ENCODE results near the gene RAB42.
A peak's percentile ranks its signal among the peaks of the same experiment; 100 is the strongest.
"Not testable (repeated sequence)": the region's sequence is repeated elsewhere in the genome, so short reads cannot be mapped to it uniquely, and the experiment has no call there.

The RAB42 gene, protein sequence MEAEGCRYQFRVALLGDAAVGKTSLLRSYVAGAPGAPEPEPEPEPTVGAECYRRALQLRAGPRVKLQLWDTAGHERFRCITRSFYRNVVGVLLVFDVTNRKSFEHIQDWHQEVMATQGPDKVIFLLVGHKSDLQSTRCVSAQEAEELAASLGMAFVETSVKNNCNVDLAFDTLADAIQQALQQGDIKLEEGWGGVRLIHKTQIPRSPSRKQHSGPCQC

DNA sequence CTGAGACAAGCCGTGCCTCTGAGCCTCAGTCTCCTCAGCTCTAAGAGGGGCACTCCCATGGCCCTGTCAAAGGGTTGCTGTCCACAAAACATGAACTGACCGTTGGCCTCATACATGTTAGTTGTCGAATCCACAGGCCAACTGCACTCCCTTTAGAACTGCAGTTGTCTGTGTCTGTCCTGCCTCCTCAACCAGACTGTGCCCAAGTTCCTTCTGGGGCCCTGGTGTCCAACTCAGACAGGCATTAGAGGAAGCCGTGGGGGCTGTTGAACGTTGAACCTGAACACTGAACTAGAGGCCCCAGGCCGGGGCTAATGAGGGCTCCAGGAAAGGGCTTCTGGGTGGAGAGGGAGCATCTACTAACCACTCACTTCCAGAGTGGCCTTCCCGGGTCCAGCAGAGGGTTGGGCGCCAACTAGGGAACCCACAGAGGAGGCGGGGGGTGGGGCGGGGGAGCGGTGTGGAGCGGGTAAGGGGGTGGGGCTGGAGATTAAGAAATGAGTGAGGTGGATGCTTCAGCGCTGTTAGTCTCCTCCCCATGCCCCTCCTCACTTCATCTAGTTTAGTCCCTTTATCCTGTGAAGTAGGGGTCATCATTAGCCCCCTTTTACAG, at the start of gene RAB42:
Gene RAB42 (plus strand): TSS at position 558 of the 613 bp plus-strand sequence. CDS start 247 bp downstream, outside the sequence.
- no peak for DNase-seq

- no peak for DNase-seq
Observed at GRCh38 chr1:28545246-28545628, 46.8 kb upstream of the RAB42 start.

- DNase-seq = no peak
Observed at GRCh38 chr1:28548318-28548717, 43.7 kb upstream of the RAB42 start.

DNA sequence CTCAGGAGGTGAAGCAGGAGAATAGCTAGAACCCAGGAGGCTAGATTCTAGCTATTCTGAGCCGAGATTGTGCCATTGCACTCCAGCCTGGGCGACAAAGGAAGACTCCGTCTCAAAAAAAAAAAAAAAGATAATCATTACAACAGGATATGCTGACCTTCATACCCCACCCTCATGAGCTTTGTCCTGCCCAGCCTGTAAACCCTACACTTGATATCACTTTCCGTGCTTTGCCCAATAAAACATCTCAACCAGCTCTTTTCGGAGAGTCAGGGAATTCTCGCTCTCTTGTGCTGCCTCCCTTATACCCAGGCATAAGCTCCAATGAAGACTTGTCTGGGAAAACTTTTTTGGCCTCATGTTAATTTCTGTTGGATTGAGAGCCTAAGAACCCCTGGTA, 40.7 kb upstream of the RAB42 start:
- DNase-seq = no peak

GRCh38 chr1:28552758-28553663, 39.1 kb upstream of the RAB42 start, which contains the start of gene TRNAU1AP:
TRNAU1AP (plus strand) TSS chr1:28553085; CDS start chr1:28553111, 26 bp downstream.
- DNase-seq = peak; percentile 94

- no peak for DNase-seq
Observed at GRCh38 chr1:28560886-28561285, 31.2 kb upstream of the RAB42 start.

- no peak for DNase-seq
Observed at GRCh38 chr1:28564310-28564709, 27.8 kb upstream of the RAB42 start.

GRCh38 chr1:28565040-28565439, 27.0 kb upstream of the RAB42 start:
- no peak for DNase-seq

GRCh38 chr1:28565726-28566125, 26.3 kb upstream of the RAB42 start:
- DNase-seq = no peak

- DNase-seq = no peak
Observed at GRCh38 chr1:28566931-28567330, 25.1 kb upstream of the RAB42 start.

DNA sequence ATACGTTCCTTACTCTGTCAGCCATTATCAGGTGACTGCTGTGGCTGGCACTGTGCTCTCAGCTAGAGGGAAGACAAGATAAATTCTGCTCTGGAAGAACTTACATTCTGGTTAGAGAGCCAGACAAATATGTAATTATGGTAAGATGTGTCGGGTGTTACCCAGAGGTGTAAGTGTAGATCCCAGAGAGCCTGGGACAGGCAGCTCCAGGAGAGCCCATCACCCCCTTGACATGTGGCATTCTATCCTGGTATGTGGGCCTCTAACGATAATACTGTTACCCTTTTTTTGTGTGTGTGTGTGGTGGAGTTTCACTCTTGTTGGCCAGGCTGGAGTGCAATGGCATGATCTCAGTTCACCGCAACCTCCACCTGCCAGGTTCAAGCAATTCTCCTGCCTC, 20.2 kb upstream of the RAB42 start:
- no peak for DNase-seq

DNA sequence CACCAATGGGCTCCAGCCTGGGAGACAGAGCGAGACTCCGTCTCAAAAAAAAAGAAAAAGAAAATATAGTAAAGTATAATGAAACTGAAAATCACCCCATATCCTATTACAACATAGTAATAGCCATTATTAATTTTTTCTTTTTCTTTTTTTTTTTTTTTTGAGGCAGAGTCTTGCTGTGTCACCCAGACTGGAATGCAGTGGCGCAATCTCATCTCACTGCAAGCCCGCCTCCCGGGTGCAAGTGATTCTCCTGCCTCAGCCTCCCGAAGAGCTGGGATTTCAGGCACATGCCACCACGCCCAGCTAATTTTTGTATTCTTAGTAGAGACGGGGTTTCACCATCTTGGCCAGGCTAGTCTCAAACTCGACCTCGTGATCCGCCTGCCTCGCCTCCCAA, 19.2 kb upstream of the RAB42 start:
- not testable (repeated sequence) for DNase-seq

DNA sequence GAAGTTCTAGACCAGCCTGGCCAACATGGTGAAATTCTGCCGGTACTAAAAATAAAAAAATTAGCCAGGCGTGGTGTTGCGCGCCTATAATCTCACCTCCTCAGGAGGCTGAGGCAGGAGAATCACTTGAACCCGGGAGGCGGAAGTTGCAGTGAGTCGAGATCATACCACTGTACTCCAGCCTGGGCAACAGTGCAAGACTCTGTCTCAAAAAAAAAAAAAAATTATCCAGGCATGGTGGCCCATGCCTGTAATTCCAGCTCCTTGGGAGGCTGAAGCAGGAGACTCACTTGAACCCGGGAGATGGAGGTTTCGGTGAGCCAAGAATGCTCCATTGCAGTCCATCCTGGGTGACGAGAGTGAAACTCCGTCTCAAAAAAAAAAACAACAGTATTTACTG, 18.5 kb upstream of the RAB42 start:
- no peak for DNase-seq

DNA sequence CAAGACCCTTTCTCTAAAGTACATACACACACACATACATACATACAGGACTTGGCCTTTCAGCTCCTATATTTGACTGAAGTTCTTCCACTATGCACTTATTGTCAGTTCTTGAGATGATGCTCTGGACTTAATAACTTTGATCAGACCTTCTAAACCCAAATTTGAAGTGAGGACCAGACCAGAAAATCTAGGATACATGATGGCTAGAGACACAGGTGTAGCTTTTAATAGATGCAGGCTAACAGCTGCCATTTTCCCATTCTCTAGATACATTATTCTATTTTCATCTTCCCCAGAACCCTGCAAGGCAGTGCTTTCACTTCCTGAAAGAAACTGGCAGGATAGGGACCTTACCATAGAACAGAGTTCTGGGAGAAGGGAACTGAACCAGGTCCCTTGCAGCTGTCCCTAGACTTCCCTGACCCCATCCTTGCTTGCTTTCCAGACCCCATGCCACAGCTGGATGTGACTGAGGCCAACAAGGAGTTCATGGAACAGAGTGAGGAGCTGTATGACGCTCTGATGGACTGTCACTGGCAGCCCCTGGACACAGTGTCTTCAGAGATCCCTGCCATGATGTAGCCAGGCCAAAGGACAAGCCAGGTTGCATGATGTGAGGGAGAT, 14.9 kb upstream of the RAB42 start:
- DNase-seq = no peak

- DNase-seq = no peak
Observed at GRCh38 chr1:28577738-28578536, 14.1 kb upstream of the RAB42 start.

DNA sequence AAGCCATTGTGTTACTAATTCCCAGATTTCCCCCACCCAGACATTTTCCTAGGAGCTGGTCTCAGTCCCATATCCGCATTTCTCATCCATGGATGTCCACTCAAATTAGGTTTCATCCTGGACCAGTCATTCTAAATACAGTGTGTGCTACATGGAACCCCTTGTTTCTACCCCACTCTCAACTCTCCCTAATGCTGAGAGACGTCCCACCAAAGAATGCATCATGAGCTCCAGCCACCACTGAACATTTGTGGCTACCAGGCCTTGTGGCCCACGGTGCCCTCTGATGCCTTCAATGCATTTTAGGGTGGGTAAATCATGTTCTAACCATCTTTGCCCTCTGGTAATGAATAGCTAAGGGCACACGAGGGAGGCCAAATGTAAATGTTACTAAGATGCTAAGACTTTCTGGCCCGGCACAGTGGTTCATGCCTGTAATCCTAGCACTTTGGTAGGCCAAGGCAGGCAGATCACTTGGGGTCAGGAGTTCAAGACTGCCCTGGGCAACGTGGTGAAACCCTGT, 13.3 kb upstream of the RAB42 start:
- DNase-seq = no peak

GRCh38 chr1:28579401-28579800, 12.7 kb upstream of the RAB42 start:
- DNase-seq = no peak

- DNase-seq = no peak
Observed at GRCh38 chr1:28580722-28581530, 11.1 kb upstream of the RAB42 start.

- peak; percentile 88 for DNase-seq
Observed at GRCh38 chr1:28581531-28582247, 10.4 kb upstream of the RAB42 start.

GRCh38 chr1:28582248-28582615, 9.8 kb upstream of the RAB42 start:
- DNase-seq = no peak
